Spinal cord (tissue), 10 donors: ENCODE measurements around the gene HNMT. TPM values are rescaled to one million over a fixed set of nuclear protein-coding genes. Genes with fewer than 3 reads are reported as not detected.

Source experiments
- DNase-seq, 6 donors: peaks; one replicate each; pipeline versions ENCODE4 v3.0.0 to v3.0.0-alpha.2; 2013 to 2015; ENCODE audit warnings: low spot score in 6 of 6, low read depth in 4 of 6
- H3K27ac ChIP-seq: one replicate; pipeline ENCODE4 v1.5.1; 2013; ENCODE audit warnings: low read depth, low read length, control low read depth
- H3K27me3 ChIP-seq: one replicate; pipeline ENCODE4 v1.6.1; 2013; ENCODE audit warnings: low read length; ENCODE audit not compliant: control insufficient read depth, insufficient read depth
- H3K36me3 ChIP-seq: one replicate; pipeline ENCODE4 v1.6.1; 2013; ENCODE audit warnings: low read length; ENCODE audit not compliant: control insufficient read depth, insufficient read depth
- H3K4me1 ChIP-seq: one replicate; pipeline ENCODE4 v1.6.1; 2013; ENCODE audit warnings: low read length; ENCODE audit not compliant: control insufficient read depth, insufficient read depth
- H3K4me3 ChIP-seq: one replicate; pipeline ENCODE4 v1.5.1; 2013; ENCODE audit warnings: low read depth, low read length, control low read depth
- H3K9me3 ChIP-seq: one replicate; pipeline ENCODE4 v1.6.1; 2013; ENCODE audit warnings: low read length; ENCODE audit not compliant: control insufficient read depth, insufficient read depth
- WGBS: methylation state at CpG from one replicate; pipeline ENCODE4 v1.1.5; 2013; ENCODE audit warnings: missing lambda C conversion rate; ENCODE audit not compliant: insufficient coverage; 5-methylcytosine and 5-hydroxymethylcytosine counted together
- polyA plus RNA-seq, 2 donors: library from polyadenylated mRNA; unstranded; fragments of 120-200 nt; gene quantifications; one replicate each; pipeline ENCODE4 v1.2.1, GENCODE V29; 2013; ENCODE audit not compliant: insufficient read length in 2 of 2
- total RNA-seq, 2 donors: library from RNA; depleted of rRNA in 1 of 2; stranded (reverse); fragments of 120-200 nt in 1 of 2; fragments of >200 nt in 1 of 2; gene quantifications; one replicate each; pipeline versions ENCODE4 v1.2.3 to v1.2.4, GENCODE V29; 2013 to 2014
- donor health status: healthy.

HNMT gene
- total and polyA plus RNA-seq, 4 donors, result 29.0 to 158 (median 49.1) TPM

DNA sequence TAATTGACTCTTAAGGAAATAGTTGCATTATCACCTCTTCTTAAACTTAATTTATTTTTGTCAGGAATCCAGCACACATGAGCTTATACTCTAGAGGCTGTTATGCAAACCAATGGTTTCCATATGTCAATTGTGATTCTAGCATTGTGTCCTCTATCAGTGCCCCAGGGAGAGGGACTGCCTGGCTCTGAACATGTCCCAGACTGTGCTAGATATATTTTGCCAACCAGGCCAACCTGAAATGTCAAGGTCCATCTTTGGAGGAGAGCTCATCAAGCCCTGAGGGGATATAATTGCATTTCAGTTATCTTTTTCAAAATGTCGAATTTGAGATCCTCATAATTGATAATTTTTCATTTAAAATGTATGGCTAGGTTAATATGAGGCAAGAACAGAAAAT lies 34.2 kb downstream of the HNMT start:
- no peaks in the 10 kb centered on the region for H3K36me3 ChIP-seq
- H3K4me1 ChIP-seq, result no peaks in the 10 kb centered on the region
- H3K9me3 ChIP-seq, result no peaks in the 10 kb centered on the region
- no peak overlapping the region for H3K27ac ChIP-seq
- H3K27me3 ChIP-seq, result no peaks in the 10 kb centered on the region
- no CpG with 5 or more reads among the region's 1 CpG for WGBS
- no peak overlapping the region for H3K4me3 ChIP-seq
- no peak for DNase-seq

- Histone ChIP-seq H3K27me3 (no peaks in the 10 kb centered on the region), H3K4me3 (no peak overlapping the region), H3K36me3 (no peaks in the 10 kb centered on the region), H3K27ac (no peak overlapping the region), H3K4me1 (no peaks in the 10 kb centered on the region), H3K9me3 (no peaks in the 10 kb centered on the region)
- 100% methylated on average over 1 of the region's 1 CpG for WGBS
- DNase-seq, result no peak
Measured at GRCh38 chr2:137999273-137999672, 35.0 kb downstream of the HNMT start.

- H3K4me1 ChIP-seq, result no peaks in the 10 kb centered on the region
- H3K9me3 ChIP-seq, result no peaks in the 10 kb centered on the region
- no peaks in the 10 kb centered on the region for H3K27me3 ChIP-seq
- H3K36me3 ChIP-seq, result no peaks in the 10 kb centered on the region
- H3K4me3 ChIP-seq, result no peak overlapping the region
- no CpG with 5 or more reads among the region's 1 CpG for WGBS
- H3K27ac ChIP-seq, result no peak overlapping the region
- no peak for DNase-seq
Measured at GRCh38 chr2:138000009-138000408, 35.7 kb downstream of the HNMT start.

DNA sequence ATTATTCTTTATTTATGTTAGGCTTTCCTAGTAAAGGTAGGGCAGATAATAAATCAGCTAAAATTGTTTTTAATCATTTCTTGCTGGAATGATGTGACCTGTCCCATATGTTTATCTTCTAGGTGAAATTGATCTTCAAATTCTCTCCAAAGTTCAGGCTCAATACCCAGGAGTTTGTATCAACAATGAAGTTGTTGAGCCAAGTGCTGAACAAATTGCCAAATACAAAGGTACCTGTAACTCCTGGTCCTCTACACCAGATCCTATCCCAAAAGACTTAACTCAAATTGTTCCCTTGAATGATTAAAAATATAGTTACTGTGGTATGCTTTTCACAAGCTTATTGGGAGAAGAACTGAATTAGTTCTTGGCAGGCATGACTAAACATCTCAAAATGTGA lies 36.5 kb downstream of the HNMT start:
- no peak overlapping the region for H3K4me3 ChIP-seq
- H3K36me3 ChIP-seq, result no peaks in the 10 kb centered on the region
- no peaks in the 10 kb centered on the region for H3K4me1 ChIP-seq
- DNase-seq, result no peak
- H3K9me3 ChIP-seq, result no peaks in the 10 kb centered on the region
- H3K27me3 ChIP-seq, result no peaks in the 10 kb centered on the region
- no peak overlapping the region for H3K27ac ChIP-seq

DNA sequence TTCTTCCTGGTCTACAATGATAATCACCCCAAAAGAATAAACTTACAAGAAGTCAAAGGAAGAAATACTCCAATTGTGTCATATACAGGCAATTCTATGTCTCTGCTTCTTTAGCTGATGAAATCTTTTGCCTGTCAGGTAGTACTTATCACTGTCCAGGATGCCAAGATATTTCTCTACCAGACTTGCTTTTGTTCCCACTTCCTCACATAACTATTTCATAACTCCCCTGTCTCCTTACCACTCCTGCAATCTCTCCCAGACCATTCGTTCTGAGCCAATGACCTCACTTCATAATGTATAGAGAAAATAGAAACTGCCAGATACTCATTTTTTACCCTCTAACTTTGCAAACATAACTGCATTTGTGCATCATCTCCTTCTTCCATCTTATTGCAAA lies 39.1 kb downstream of the HNMT start:
- Histone ChIP-seq H3K27ac (no peak overlapping the region), H3K27me3 (no peaks in the 10 kb centered on the region), H3K36me3 (no peaks in the 10 kb centered on the region), H3K9me3 (no peaks in the 10 kb centered on the region), H3K4me1 (no peaks in the 10 kb centered on the region), H3K4me3 (no peak overlapping the region)
- DNase-seq, result no peak
- WGBS, result no CpG with 5 or more reads among the region's 1 CpG

GRCh38 chr2:138007431-138007830 lies 43.2 kb downstream of the HNMT start:
- no peak for DNase-seq
- Histone ChIP-seq H3K27ac (no peak overlapping the region), H3K36me3 (no peaks in the 10 kb centered on the region), H3K4me3 (no peak overlapping the region), H3K9me3 (no peaks in the 10 kb centered on the region), H3K4me1 (no peaks in the 10 kb centered on the region), H3K27me3 (no peaks in the 10 kb centered on the region)
- WGBS, result 83% methylated on average over 1 of the region's 2 CpGs

GRCh38 chr2:138009622-138010021 lies 45.3 kb downstream of the HNMT start:
- no peak for DNase-seq
- no peaks in the 10 kb centered on the region for H3K9me3 ChIP-seq

DNA sequence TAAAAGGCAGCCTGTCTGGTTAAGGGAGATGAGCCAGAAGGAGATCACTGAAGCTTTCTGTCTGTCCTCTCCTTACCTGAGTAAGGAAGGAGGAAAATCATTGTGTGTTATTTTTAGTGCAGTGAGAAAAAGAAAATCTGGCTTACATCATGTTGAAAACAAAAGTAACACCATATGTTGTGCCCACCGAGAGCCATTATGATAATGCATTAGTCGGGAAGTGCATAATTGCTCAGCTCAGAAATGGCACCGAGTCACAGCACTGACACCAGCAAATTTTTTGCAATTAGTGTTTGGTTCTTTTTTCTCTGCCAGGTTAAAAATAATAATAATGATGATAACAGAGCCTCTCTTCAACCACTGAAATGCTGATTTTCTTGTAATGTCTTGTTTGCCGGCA lies 46.6 kb downstream of the HNMT start:
- H3K36me3 ChIP-seq, result no peaks in the 10 kb centered on the region
- no peaks in the 10 kb centered on the region for H3K27me3 ChIP-seq
- H3K4me3 ChIP-seq, result no peak overlapping the region
- no peaks in the 10 kb centered on the region for H3K9me3 ChIP-seq
- WGBS, result 38% methylated on average over 3 of the region's 4 CpGs
- H3K4me1 ChIP-seq, result no peaks in the 10 kb centered on the region
- peak in 2 of 6 donors; percentile 55 to 85 for DNase-seq
- no peak overlapping the region for H3K27ac ChIP-seq

More at GRCh38 chr2:138009622-138010021, 45.3 kb downstream of the HNMT start:
- no peak overlapping the region for H3K27ac ChIP-seq
- H3K4me3 ChIP-seq, result no peak overlapping the region
- no peaks in the 10 kb centered on the region for H3K36me3 ChIP-seq
- H3K27me3 ChIP-seq, result no peaks in the 10 kb centered on the region
- 100% methylated on average over 1 of the region's 1 CpG for WGBS
- H3K4me1 ChIP-seq, result no peaks in the 10 kb centered on the region

DNA sequence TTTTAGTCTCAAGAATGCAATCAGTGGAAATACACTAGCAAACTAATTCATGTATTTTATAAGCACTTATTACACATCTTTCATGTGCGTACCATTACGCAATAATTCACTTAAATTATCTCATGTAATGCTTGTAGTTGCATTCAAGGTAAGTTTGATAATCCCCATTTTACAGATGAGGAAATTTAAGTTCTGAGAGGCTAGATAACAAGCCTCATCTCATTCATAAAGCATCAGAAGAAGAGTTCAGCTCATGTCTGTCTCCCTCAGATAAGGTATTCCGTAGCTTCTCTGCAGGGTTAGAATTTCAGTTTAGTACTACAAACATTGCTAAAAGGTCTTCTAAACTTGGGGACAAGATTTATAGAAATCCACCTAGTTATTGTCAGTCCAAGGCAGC lies 47.8 kb downstream of the HNMT start:
- H3K4me1 ChIP-seq, result no peaks in the 10 kb centered on the region
- DNase-seq, result no peak
- no peaks in the 10 kb centered on the region for H3K9me3 ChIP-seq
- no peaks in the 10 kb centered on the region for H3K27me3 ChIP-seq
- H3K27ac ChIP-seq, result no peak overlapping the region
- no peak overlapping the region for H3K4me3 ChIP-seq
- WGBS, result no CpG with 5 or more reads among the region's 3 CpGs
- H3K36me3 ChIP-seq, result no peaks in the 10 kb centered on the region

- H3K4me3 ChIP-seq, result no peak overlapping the region
- 94% methylated on average over 2 of the region's 3 CpGs for WGBS
- DNase-seq, result no peak
- H3K27me3 ChIP-seq, result no peaks in the 10 kb centered on the region
- H3K9me3 ChIP-seq, result no peaks in the 10 kb centered on the region
- H3K4me1 ChIP-seq, result no peaks in the 10 kb centered on the region
- H3K36me3 ChIP-seq, result no peaks in the 10 kb centered on the region
- no peak overlapping the region for H3K27ac ChIP-seq
Measured at GRCh38 chr2:138012968-138013367, 48.7 kb downstream of the HNMT start.
